ENCODE data around the gene HPN. TPM values are rescaled to one million over a fixed set of nuclear protein-coding genes. Genes with fewer than 3 reads are reported as not detected.

The HPN gene
- total and polyA plus RNA-seq, 2 experiments from 2014 or later: 14.0 to 17.4 TPM

DNA sequence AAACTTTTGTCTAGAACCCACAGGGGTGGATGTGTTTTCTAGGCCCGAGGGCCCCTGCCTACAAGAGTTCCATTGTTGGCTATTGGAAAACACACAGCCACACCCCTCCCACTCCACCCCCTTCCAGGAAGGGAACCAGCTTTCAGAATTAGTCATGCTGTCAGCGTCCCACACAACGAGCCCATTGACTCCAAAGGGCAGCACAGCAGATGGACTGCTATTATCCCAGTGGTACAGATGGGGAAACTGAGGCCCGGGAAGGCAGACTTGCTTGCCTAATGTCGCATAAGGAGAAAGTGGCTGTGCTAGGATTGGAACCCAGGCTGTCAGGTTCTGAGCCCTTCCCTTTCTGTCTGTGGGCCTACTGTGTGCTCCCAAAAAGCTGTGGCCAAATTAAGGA lies 66.0 kb downstream of the HPN start:
- no peaks in the 10 kb centered on the region for H3K9me2 ChIP-seq (ENCODE audit: insufficient read depth)
- Mint-ChIP-seq H3K9me3 (no peaks in the 10 kb centered on the region; the same call in 1 of the 3 replicates), H3K36me3 (ENCODE audit: low read depth) (peaks cover 11% of the 10 kb centered on the region; the same call in 1 of the 3 replicates), H3K4me3 (no peak overlapping the region), H3K27me3 (ENCODE audit: insufficient read depth, low read depth, poor library complexity) (peaks cover 24% of the 10 kb centered on the region), H3K4me1 (peaks cover 16% of the 10 kb centered on the region), H3K27ac (no peak overlapping the region)
- H3K27me3 ChIP-seq (ENCODE audit: insufficient read depth): no peaks in the 10 kb centered on the region
- no peak for TF ChIP-seq POLR2AphosphoS5 (IDR thresholded peaks at IDR 0.05; ENCODE audit: low read depth)
- TF ChIP-seq ZNF462 (CRISPR knock-in tag; IDR thresholded peaks at IDR 0.05): no peak
- TF ChIP-seq EZH2phosphoT487 (IDR thresholded peaks at IDR 0.05; ENCODE audit: unreplicated experiment): no peak
- TF ChIP-seq EZH2 (IDR thresholded peaks at IDR 0.05; ENCODE audit: low read depth, unreplicated experiment): no peak
- TF ChIP-seq CTCF (conservative IDR thresholded peaks at IDR 0.05; ENCODE audit: low read depth in 2 of 2): no peak
- TF ChIP-seq JUNB (IDR thresholded peaks at IDR 0.05; ENCODE audit: unreplicated experiment): no peak
- TF ChIP-seq STAT1 (IDR thresholded peaks at IDR 0.05; ENCODE audit: unreplicated experiment): no peak
- TF ChIP-seq NANOG (IDR thresholded peaks at IDR 0.05; ENCODE audit: borderline replicate concordance): no peak
- no peak for TF ChIP-seq ZNF331 (CRISPR knock-in tag; IDR thresholded peaks at IDR 0.05; ENCODE audit: low read depth)
- TF ChIP-seq, protein P1, sequence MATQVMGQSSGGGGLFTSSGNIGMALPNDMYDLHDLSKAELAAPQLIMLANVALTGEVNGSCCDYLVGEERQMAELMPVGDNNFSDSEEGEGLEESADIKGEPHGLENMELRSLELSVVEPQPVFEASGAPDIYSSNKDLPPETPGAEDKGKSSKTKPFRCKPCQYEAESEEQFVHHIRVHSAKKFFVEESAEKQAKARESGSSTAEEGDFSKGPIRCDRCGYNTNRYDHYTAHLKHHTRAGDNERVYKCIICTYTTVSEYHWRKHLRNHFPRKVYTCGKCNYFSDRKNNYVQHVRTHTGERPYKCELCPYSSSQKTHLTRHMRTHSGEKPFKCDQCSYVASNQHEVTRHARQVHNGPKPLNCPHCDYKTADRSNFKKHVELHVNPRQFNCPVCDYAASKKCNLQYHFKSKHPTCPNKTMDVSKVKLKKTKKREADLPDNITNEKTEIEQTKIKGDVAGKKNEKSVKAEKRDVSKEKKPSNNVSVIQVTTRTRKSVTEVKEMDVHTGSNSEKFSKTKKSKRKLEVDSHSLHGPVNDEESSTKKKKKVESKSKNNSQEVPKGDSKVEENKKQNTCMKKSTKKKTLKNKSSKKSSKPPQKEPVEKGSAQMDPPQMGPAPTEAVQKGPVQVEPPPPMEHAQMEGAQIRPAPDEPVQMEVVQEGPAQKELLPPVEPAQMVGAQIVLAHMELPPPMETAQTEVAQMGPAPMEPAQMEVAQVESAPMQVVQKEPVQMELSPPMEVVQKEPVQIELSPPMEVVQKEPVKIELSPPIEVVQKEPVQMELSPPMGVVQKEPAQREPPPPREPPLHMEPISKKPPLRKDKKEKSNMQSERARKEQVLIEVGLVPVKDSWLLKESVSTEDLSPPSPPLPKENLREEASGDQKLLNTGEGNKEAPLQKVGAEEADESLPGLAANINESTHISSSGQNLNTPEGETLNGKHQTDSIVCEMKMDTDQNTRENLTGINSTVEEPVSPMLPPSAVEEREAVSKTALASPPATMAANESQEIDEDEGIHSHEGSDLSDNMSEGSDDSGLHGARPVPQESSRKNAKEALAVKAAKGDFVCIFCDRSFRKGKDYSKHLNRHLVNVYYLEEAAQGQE (IDR thresholded peaks at IDR 0.05; ENCODE audit: unreplicated experiment): no peak
- no peak for TF ChIP-seq ZNF114 (CRISPR knock-in tag; IDR thresholded peaks at IDR 0.05)
- TF ChIP-seq, protein P2, sequence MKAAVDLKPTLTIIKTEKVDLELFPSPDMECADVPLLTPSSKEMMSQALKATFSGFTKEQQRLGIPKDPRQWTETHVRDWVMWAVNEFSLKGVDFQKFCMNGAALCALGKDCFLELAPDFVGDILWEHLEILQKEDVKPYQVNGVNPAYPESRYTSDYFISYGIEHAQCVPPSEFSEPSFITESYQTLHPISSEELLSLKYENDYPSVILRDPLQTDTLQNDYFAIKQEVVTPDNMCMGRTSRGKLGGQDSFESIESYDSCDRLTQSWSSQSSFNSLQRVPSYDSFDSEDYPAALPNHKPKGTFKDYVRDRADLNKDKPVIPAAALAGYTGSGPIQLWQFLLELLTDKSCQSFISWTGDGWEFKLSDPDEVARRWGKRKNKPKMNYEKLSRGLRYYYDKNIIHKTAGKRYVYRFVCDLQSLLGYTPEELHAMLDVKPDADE (IDR thresholded peaks at IDR 0.05): no peak
- no peak for TF ChIP-seq CREB1 (CRISPR knock-in tag; IDR thresholded peaks at IDR 0.05; ENCODE audit: low read depth)
- no peaks in the 10 kb centered on the region for H4K20me1 ChIP-seq (replicated peaks; ENCODE audit: insufficient read depth)
- H3K27ac ChIP-seq (ENCODE audit: low read depth): no peak overlapping the region
- peaks cover 4% of the 10 kb centered on the region for H3K4me1 ChIP-seq (ENCODE audit: insufficient read depth)
- no peak overlapping the region for H3K4me2 ChIP-seq
- H3F3A ChIP-seq (replicated peaks; ENCODE audit: low read depth): no peaks in the 10 kb centered on the region
- no peaks in the 10 kb centered on the region for H3K79me2 ChIP-seq (replicated peaks; ENCODE audit: insufficient read depth)
- DNase-seq (ENCODE audit: low spot score) (no peak), ATAC-seq (no peak)
- H3K36me3 ChIP-seq (ENCODE audit: insufficient read depth): no peaks in the 10 kb centered on the region
- no peak overlapping the region for H3K4me3 ChIP-seq
- H2AFZ ChIP-seq: no peak overlapping the region

All from GM23338 (cell line).